ENCODE data around the gene ZIC1.

The ZIC1 gene

DNA sequence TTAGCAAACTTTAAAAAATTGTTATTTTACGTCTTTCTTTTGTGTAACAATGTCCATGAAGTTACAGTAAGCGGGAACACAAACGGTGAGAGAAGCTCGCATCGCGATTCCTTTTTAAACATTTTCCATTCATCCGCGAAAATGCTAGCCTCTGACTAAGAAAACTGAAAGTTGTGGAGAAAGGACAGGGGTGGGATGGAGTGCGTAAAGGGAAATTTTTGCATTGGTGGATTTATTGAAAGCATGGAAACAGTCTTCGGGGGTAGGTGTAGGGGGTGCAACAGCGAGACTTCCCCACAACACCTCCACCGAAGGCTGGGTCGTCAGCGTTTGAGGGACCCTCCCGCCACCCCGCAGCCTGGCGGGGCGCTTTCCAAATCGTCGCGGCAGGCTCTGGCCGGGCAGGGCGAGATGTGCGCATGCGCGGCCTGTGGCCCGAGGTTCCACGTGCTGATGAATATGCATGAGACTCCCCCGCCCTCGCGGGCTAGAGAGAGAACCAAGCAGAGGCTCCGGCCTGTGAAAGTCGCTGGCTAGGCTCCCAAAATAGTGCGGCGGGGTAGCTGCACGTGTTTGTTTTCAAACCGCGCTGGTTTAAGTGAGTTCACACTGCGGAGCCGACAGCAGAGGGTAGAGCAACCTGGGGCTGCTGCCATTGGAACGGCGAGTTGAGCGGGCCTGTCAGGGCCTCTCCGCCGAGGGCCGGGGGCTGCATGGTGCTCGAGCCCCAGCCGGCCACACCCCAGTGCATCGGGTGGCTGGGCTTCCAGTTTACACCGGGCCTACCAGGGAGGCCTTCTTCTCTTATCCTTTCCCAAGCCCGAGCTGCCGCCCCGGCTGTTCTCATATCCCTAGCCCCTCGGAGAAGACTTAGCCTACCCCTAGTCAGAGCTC, 9.9 kb downstream of the ZIC1 start:
- no peak overlapping the region for H3K27ac ChIP-seq

GRCh38 chr3:147419781-147420224, 10.6 kb downstream of the ZIC1 start:
- no peak overlapping the region for H3K27ac ChIP-seq
- TF ChIP-seq CTCF (conservative IDR thresholded peaks at IDR 0.05) (no peak), ZFX (IDR thresholded peaks at IDR 0.05) (no peak)

More for the DNA sequence above, 9.9 kb downstream of the ZIC1 start:
- no peak for TF ChIP-seq ZFX (IDR thresholded peaks at IDR 0.05)
- no peak for TF ChIP-seq CTCF (conservative IDR thresholded peaks at IDR 0.05)

DNA sequence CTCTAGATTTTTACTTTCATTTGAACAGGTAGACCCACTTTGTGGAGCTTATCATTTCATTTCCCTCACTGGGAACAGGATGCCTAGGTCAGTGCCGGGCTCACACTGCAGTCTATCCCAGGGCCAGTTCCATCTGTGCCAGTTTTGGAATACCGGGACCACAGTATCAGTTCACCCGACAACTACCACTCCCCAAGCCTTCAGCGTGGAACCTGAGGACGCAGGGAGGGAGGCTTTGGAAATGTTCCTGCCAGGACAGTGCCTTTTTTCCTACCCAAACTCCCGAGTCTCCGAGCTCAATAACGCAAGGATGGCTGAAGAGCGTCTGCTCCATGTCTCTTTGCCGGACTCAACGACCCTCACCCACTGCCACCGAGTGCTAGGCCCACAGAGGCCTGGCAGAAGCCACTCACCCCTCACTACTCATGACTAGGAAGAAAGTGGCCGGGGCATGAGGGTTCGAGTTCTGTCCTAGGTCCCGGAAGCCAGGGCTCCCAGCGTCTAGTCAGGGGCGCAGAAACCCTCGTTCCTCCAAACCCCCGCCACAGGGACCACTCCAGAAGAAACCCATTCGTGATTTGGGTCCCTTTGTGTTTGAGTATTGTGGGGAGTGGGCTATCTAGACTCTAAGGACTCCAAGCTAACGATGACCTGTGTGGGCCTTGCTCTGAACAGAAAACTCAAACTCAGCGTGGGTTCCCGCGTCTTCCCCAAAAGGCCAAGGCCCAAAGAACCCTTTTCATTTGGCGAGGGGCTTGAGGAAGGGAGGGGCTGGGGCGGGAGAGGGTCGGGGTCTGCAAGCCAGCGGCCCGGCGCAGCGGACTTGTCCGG, 11.4 kb downstream of the ZIC1 start:
- TF ChIP-seq CTCF (conservative IDR thresholded peaks at IDR 0.05): no peak
- no peak for TF ChIP-seq ZFX (IDR thresholded peaks at IDR 0.05)
- H3K27ac ChIP-seq: no peak overlapping the region

GRCh38 chr3:147421184-147421912, 12.2 kb downstream of the ZIC1 start:
- no peak for TF ChIP-seq ZFX (IDR thresholded peaks at IDR 0.05)
- no peak for TF ChIP-seq CTCF (conservative IDR thresholded peaks at IDR 0.05)
- no peak overlapping the region for H3K27ac ChIP-seq

DNA sequence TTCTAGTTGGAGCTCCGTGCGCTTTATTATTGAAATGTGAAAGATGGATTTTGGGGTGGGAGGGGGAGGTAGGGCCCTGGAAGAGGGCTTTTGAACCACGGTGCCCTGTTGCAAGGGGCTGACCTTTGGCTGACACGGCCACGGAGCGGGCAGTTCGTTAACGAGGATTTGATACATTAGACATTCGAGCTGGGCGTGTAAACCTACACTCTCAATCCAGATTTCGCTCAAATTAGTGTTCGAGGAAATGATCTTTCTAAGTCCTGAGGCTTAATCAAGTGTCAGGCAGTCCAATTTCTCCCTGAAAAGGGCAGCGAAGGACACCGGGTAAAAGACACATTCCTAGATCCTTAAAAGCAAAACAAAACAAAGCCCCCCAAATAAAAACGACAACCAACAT, 13.0 kb downstream of the ZIC1 start:
- no peak overlapping the region for H3K27ac ChIP-seq
- TF ChIP-seq ZFX (IDR thresholded peaks at IDR 0.05) (no peak), CTCF (conservative IDR thresholded peaks at IDR 0.05) (no peak)

DNA sequence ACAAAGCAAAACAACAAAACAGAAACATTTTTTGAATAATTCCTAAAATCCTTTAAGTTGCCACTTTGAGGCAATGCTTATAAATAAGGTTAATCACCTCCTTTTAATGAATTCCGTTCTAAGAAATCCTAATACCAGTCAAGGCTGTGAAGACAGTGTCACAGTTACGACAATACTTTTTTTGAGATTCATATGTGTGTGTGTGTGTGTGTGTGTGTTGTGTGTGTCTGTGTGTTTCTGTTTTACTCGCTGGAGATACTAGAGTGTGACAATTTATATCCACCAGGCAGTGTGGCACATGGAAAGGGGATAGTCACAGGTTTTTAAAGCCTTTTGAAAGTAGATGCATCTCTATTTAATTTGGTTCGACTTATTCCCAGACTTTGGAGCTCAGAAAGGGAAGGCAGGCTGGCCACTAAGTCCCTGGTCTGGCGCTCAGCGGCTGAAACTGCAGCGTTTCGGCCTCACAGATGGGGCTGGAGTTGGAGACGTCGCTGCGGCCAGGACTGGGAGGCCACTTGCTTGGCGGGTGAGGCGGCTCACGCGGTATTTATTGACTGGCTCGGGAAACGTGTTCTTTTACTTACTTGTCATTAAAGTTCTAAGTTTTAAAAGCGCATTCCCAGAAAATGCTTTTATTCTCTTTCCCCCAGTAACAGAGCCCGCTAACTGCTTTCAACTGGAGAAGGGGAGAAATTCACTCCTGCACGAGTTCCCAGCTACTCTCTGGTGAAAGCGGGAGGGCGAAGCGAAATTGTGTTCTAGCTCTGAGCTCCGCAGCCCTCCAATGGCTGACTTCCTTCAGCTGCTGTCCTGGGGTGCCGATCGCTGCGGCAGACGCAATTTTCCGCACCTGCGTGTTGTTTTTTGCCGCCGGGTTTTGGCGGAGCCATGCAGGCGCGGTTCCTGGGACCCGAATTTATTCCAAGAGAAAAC, 13.7 kb downstream of the ZIC1 start:
- H3K27ac ChIP-seq: no peak overlapping the region
- no peak for TF ChIP-seq CTCF (conservative IDR thresholded peaks at IDR 0.05)
- no peak for TF ChIP-seq ZFX (IDR thresholded peaks at IDR 0.05)
